PC-9 (cell line): ENCODE measurements around the gene ISOC2. TPM values are rescaled to one million over a fixed set of nuclear protein-coding genes. Genes with fewer than 3 reads are reported as not detected.

Source experiments
- BruUV-seq: library from RNA; stranded (reverse); fragments of 400-500 nt; replicated peaks from 2 replicates; lab custom pipeline; 2021; lab: Mats Ljungman, UMichigan
- CTCF ChIA-PET: fragments of 300-600 bp; sonication (Branson Sonifier 250); formaldehyde crosslinking; loops from one replicate; lab custom pipeline; 2022; ENCODE audit warnings: antibody characterized with exemption; lab: Charles Lee
- POLR2A ChIA-PET: fragments of 300-600 bp; sonication (Branson Sonifier 250); formaldehyde crosslinking; loops from one replicate; lab custom pipeline; 2022; ENCODE audit warnings: antibody characterized with exemption; ENCODE audit not compliant: unreplicated experiment; lab: Charles Lee
- DNase-seq, 2 experiments: peaks; one replicate each; pipeline versions ENCODE4 v3.0.0 to v3.0.0-alpha.2; 2015 to 2022; ENCODE audit warnings: mixed read lengths in 1 of 2
- H2AFZ ChIP-seq: fragments of 200-600 bp; sonication (generic); 2 replicates; pipeline ENCODE4 v1.8.1; 2017; ENCODE audit warnings: antibody characterized with exemption
- H3F3A ChIP-seq: fragments of 200-600 bp; sonication (generic); 2 replicates; pipeline ENCODE4 v1.8.1; 2017; ENCODE audit warnings: antibody characterized with exemption, mild to moderate bottlenecking, low read depth; ENCODE audit not compliant: insufficient read depth
- H3K27ac ChIP-seq: fragments of 200-600 bp; sonication (generic); 2 replicates; pipeline ENCODE4 v1.6.1; 2016; ENCODE audit warnings: mixed run types
- H3K27me3 ChIP-seq: fragments of 200-600 bp; sonication (generic); 2 replicates; pipeline ENCODE4 v1.6.1; 2016; ENCODE audit warnings: low read depth, mixed run types; ENCODE audit not compliant: insufficient read depth
- H3K36me3 ChIP-seq: fragments of 200-600 bp; sonication (generic); 2 replicates; pipeline ENCODE4 v1.6.1; 2016; ENCODE audit warnings: low read depth, mixed run types
- H3K4me1 ChIP-seq: fragments of 200-600 bp; sonication (generic); replicated peaks from 2 replicates; pipeline ENCODE4 v1.6.1; 2016; ENCODE audit warnings: mixed run types; ENCODE audit not compliant: insufficient read depth
- H3K4me2 ChIP-seq: fragments of 200-600 bp; sonication (generic); 2 replicates; pipeline ENCODE4 v1.6.1; 2017; ENCODE audit warnings: mixed run types
- H3K4me3 ChIP-seq: fragments of 200-600 bp; sonication (generic); 2 replicates; pipeline ENCODE4 v1.6.1; 2016; ENCODE audit warnings: mixed run types
- H3K79me2 ChIP-seq: fragments of 200-600 bp; sonication (generic); 2 replicates; pipeline ENCODE4 v1.6.1; 2017; ENCODE audit warnings: low read depth, mixed run types
- H3K9me2 ChIP-seq: fragments of 200-600 bp; sonication (generic); 2 replicates; pipeline ENCODE4 v1.8.1; 2017; ENCODE audit warnings: mild to moderate bottlenecking; ENCODE audit not compliant: insufficient read depth
- H3K9me3 ChIP-seq: fragments of 200-600 bp; sonication (generic); 2 replicates; pipeline ENCODE4 v1.8.1; 2016; ENCODE audit warnings: low read depth; ENCODE audit not compliant: insufficient read depth
- H4K20me1 ChIP-seq: fragments of 200-600 bp; sonication (generic); 2 replicates; pipeline ENCODE4 v1.8.1; 2017; ENCODE audit not compliant: insufficient read depth
- CTCF ChIP-seq: fragments of 200-600 bp; sonication (generic); conservative IDR thresholded peaks from 2 replicates; pipeline ENCODE4 v1.6.1; 2017; ENCODE audit warnings: mixed run types, antibody characterized with exemption, mild to moderate bottlenecking, moderate library complexity
- EZH2 ChIP-seq: fragments of 200-600 bp; sonication (generic); IDR thresholded peaks from 2 replicates; pipeline ENCODE4 v1.8.0; 2017; ENCODE audit warnings: antibody characterized with exemption, low read depth
- intact Hi-C: fragments of 100-400 bp; cut with micrococcal nuclease; formaldehyde crosslinking; loops from one replicate; pipeline ENCODE4 v1.10.0; 2022; ENCODE audit not compliant: unreplicated experiment
- total RNA-seq: library from RNA; stranded (reverse); gene quantifications from 2 replicates; pipeline ENCODE4 v1.2.3, GENCODE V29; 2021

Gene ISOC2
- total RNA-seq, 1 experiment from 2014 or later = 92.4 TPM

- POLR2A ChIA-PET = no interaction called here
Observed at GRCh38 chr19:55439052-55439451, 22.4 kb downstream of the ISOC2 start.

GRCh38 chr19:55437410-55437809 is 24.0 kb downstream of the ISOC2 start:
- no peaks in the 10 kb centered on the region for H3K9me2 ChIP-seq
- no peak overlapping the region for H2AFZ ChIP-seq
- no peaks in the 10 kb centered on the region for H3K36me3 ChIP-seq
- peaks cover 14% of the 10 kb centered on the region for H3K27me3 ChIP-seq
- H3K4me2 ChIP-seq = no peak overlapping the region
- intact Hi-C loops = no loop called here
- H3F3A ChIP-seq = peaks cover 23% of the 10 kb centered on the region
- H3K4me1 ChIP-seq = no peaks in the 10 kb centered on the region
- ChIA-PET CTCF (interaction anchor here (0.8 kb wide), 1 partner anchor 195 kb away, joined by 3 read pairs; no protein-coding TSS in a partner anchor), POLR2A (no interaction called here)
- no peak overlapping the region for H3K4me3 ChIP-seq
- TF ChIP-seq EZH2 (no peak), CTCF (no peak)
- peak; percentile 68 to 78 for DNase-seq
- H4K20me1 ChIP-seq = no peaks in the 10 kb centered on the region; the same call in 1 of the 2 replicates
- H3K27ac ChIP-seq = no peak overlapping the region
- no peaks in the 10 kb centered on the region for H3K79me2 ChIP-seq
- no TSS peak for BruUV-seq
- no peaks in the 10 kb centered on the region for H3K9me3 ChIP-seq

More at GRCh38 chr19:55439052-55439451, 22.4 kb downstream of the ISOC2 start:
- Histone ChIP-seq H3K9me3 (no peaks in the 10 kb centered on the region), H3K4me3 (no peak overlapping the region), H3K36me3 (no peaks in the 10 kb centered on the region), H3K4me2 (no peak overlapping the region), H4K20me1 (no peaks in the 10 kb centered on the region; the same call in 1 of the 2 replicates), H3F3A (peaks cover 20% of the 10 kb centered on the region), H3K4me1 (no peaks in the 10 kb centered on the region), H2AFZ (no peak overlapping the region), H3K9me2 (no peaks in the 10 kb centered on the region), H3K27ac (no peak overlapping the region), H3K79me2 (no peaks in the 10 kb centered on the region), H3K27me3 (peaks cover 25% of the 10 kb centered on the region)
- BruUV-seq = no TSS peak
- DNase-seq = no peak
- intact Hi-C loops = no loop called here
- CTCF ChIA-PET = no interaction called here
- TF ChIP-seq CTCF = no peak
- no peak for TF ChIP-seq EZH2

- no peak overlapping the region for H3K4me3 ChIP-seq
- no TSS peak for BruUV-seq
- no peaks in the 10 kb centered on the region for H3K9me3 ChIP-seq
- peaks cover 23% of the 10 kb centered on the region for H3F3A ChIP-seq
- no peaks in the 10 kb centered on the region for H3K4me1 ChIP-seq
- no peaks in the 10 kb centered on the region for H3K36me3 ChIP-seq
- peaks cover 11% of the 10 kb centered on the region for H3K27me3 ChIP-seq
- H3K9me2 ChIP-seq = no peaks in the 10 kb centered on the region
- H3K4me2 ChIP-seq = no peak overlapping the region
- H3K27ac ChIP-seq = no peak overlapping the region
- no peak for TF ChIP-seq EZH2
- TF ChIP-seq CTCF = no peak
- ChIA-PET CTCF (interaction anchor here (0.8 to 0.9 kb wide), 2 partner anchors 168 to 195 kb away, joined by 3 read pairs; no protein-coding TSS in a partner anchor), POLR2A (no interaction called here)
- no peaks in the 10 kb centered on the region for H3K79me2 ChIP-seq
- intact Hi-C loops = no loop called here
- no peak overlapping the region for H2AFZ ChIP-seq
- no peak for DNase-seq
- H4K20me1 ChIP-seq = no peaks in the 10 kb centered on the region; the same call in 1 of the 2 replicates
Observed at GRCh38 chr19:55436847-55437246, 24.6 kb downstream of the ISOC2 start.
